HAP-1 (cell line): Measurements from ENCODE around the gene SLC6A18.

Source experiments
- DNase-seq, 2 experiments: peaks; one replicate each; pipeline ENCODE4 v3.0.0-alpha.2; 2016 to 2020; ENCODE audit warnings: low spot score in 2 of 2
- H3K27me3 ChIP-seq: fragments of 250-450 bp; sonication (Bioruptor Pico); 2 replicates; pipeline ENCODE4 v1.5.1; 2020; ENCODE audit warnings: low read depth, mild to moderate bottlenecking, moderate library complexity
- H3K36me3 ChIP-seq: fragments of 250-450 bp; sonication (Bioruptor Pico); replicated peaks from 2 replicates; pipeline ENCODE4 v1.5.1; 2020; ENCODE audit warnings: mild to moderate bottlenecking
- H3K4me1 ChIP-seq: fragments of 250-450 bp; sonication (Bioruptor Pico); 2 replicates; pipeline ENCODE4 v1.5.1; 2020; ENCODE audit warnings: mild to moderate bottlenecking
- H3K4me3 ChIP-seq: fragments of 250-450 bp; sonication (Bioruptor Pico); 2 replicates; pipeline ENCODE4 v1.5.1; 2020; ENCODE audit warnings: mild to moderate bottlenecking, moderate library complexity
- H3K9me3 ChIP-seq: fragments of 250-450 bp; sonication (Bioruptor Pico); 2 replicates; pipeline ENCODE4 v1.5.1; 2020; ENCODE audit warnings: mild to moderate bottlenecking, moderate library complexity
- in situ Hi-C: fragments of 300-500 bp; cut with MboI; formaldehyde crosslinking; loops from 3 replicates; pipeline ENCODE4 v1.14.3; 2020; ENCODE audit warnings: low sequenced_read_pairs, inconsistent platforms, mixed read lengths

SLC6A18 gene

GRCh38 chr5:1230551-1230950 is 5.4 kb downstream of the SLC6A18 start:
- Histone ChIP-seq H3K27me3 (peaks cover 15% of the 10 kb centered on the region), H3K4me1 (no peaks in the 10 kb centered on the region), H3K36me3 (no peaks in the 10 kb centered on the region), H3K9me3 (no peaks in the 10 kb centered on the region; the same call in 1 of the 2 replicates), H3K4me3 (no peak overlapping the region)
- no peak for DNase-seq
- in situ Hi-C loops: no loop called here

- H3K36me3 ChIP-seq: no peaks in the 10 kb centered on the region
- in situ Hi-C loops: no loop called here
- DNase-seq: no peak
- no peaks in the 10 kb centered on the region for H3K4me1 ChIP-seq
- no peak overlapping the region for H3K4me3 ChIP-seq
- peaks cover 4% of the 10 kb centered on the region; the same call in 1 of the 2 replicates for H3K9me3 ChIP-seq
- H3K27me3 ChIP-seq: peaks cover 15% of the 10 kb centered on the region
These were observed 6.2 kb downstream of the SLC6A18 start for GRCh38 chr5:1231354-1231905.

GRCh38 chr5:1232780-1233179 is 7.6 kb downstream of the SLC6A18 start:
- Histone ChIP-seq H3K36me3 (no peaks in the 10 kb centered on the region), H3K4me3 (no peak overlapping the region), H3K9me3 (peaks cover 4% of the 10 kb centered on the region; the same call in 1 of the 2 replicates), H3K4me1 (no peaks in the 10 kb centered on the region), H3K27me3 (peaks cover 10% of the 10 kb centered on the region)
- DNase-seq: no peak
- in situ Hi-C loops: no loop called here

GRCh38 chr5:1235379-1235778 is 10.2 kb downstream of the SLC6A18 start:
- DNase-seq: no peak
- peaks cover 4% of the 10 kb centered on the region; the same call in 1 of the 2 replicates for H3K9me3 ChIP-seq
- no peaks in the 10 kb centered on the region for H3K4me1 ChIP-seq
- in situ Hi-C loops: no loop called here
- no peak overlapping the region for H3K4me3 ChIP-seq
- H3K36me3 ChIP-seq: no peaks in the 10 kb centered on the region
- H3K27me3 ChIP-seq: no peaks in the 10 kb centered on the region; the same call in 1 of the 2 replicates

GRCh38 chr5:1235838-1236237 is 10.7 kb downstream of the SLC6A18 start:
- in situ Hi-C loops: no loop called here

GRCh38 chr5:1239505-1240251 is 14.5 kb downstream of the SLC6A18 start:
- H3K4me1 ChIP-seq: no peaks in the 10 kb centered on the region
- H3K9me3 ChIP-seq: peaks cover 4% of the 10 kb centered on the region; the same call in 1 of the 2 replicates
- in situ Hi-C loops: no loop called here
- no peak overlapping the region for H3K4me3 ChIP-seq
- H3K36me3 ChIP-seq: no peaks in the 10 kb centered on the region
- DNase-seq: no peak
- peaks cover 13% of the 10 kb centered on the region for H3K27me3 ChIP-seq

More at GRCh38 chr5:1235838-1236237, 10.7 kb downstream of the SLC6A18 start:
- Histone ChIP-seq H3K27me3 (peaks cover 3% of the 10 kb centered on the region), H3K4me3 (no peak overlapping the region), H3K9me3 (peaks cover 4% of the 10 kb centered on the region; the same call in 1 of the 2 replicates), H3K36me3 (no peaks in the 10 kb centered on the region), H3K4me1 (no peaks in the 10 kb centered on the region)
- no peak for DNase-seq

- no peaks in the 10 kb centered on the region for H3K4me1 ChIP-seq
- peaks cover 3% of the 10 kb centered on the region; the same call in 1 of the 2 replicates for H3K9me3 ChIP-seq
- H3K27me3 ChIP-seq: peaks cover 16% of the 10 kb centered on the region
- H3K4me3 ChIP-seq: no peak overlapping the region
- in situ Hi-C loops: no loop called here
- no peaks in the 10 kb centered on the region for H3K36me3 ChIP-seq
- no peak for DNase-seq
These were observed 15.5 kb downstream of the SLC6A18 start for GRCh38 chr5:1240496-1241260.

GRCh38 chr5:1241509-1242080 is 16.4 kb downstream of the SLC6A18 start:
- H3K9me3 ChIP-seq: no peaks in the 10 kb centered on the region
- no peaks in the 10 kb centered on the region for H3K4me1 ChIP-seq
- in situ Hi-C loops: no loop called here
- DNase-seq: no peak
- H3K36me3 ChIP-seq: no peaks in the 10 kb centered on the region
- H3K27me3 ChIP-seq: peaks cover 16% of the 10 kb centered on the region
- no peak overlapping the region for H3K4me3 ChIP-seq

GRCh38 chr5:1242733-1243486 is 17.7 kb downstream of the SLC6A18 start:
- no peaks in the 10 kb centered on the region for H3K4me1 ChIP-seq
- H3K27me3 ChIP-seq: peaks cover 16% of the 10 kb centered on the region
- H3K4me3 ChIP-seq: no peak overlapping the region
- no peak for DNase-seq
- H3K36me3 ChIP-seq: no peaks in the 10 kb centered on the region
- in situ Hi-C loops: no loop called here
- H3K9me3 ChIP-seq: no peaks in the 10 kb centered on the region

GRCh38 chr5:1243487-1244130 is 18.4 kb downstream of the SLC6A18 start:
- no peaks in the 10 kb centered on the region for H3K4me1 ChIP-seq
- no peaks in the 10 kb centered on the region for H3K36me3 ChIP-seq
- no peaks in the 10 kb centered on the region for H3K9me3 ChIP-seq
- no peak overlapping the region for H3K4me3 ChIP-seq
- H3K27me3 ChIP-seq: peaks cover 16% of the 10 kb centered on the region
- in situ Hi-C loops: no loop called here
- no peak for DNase-seq

GRCh38 chr5:1244255-1244654 is 19.1 kb downstream of the SLC6A18 start:
- in situ Hi-C loops: no loop called here
- Histone ChIP-seq H3K9me3 (no peaks in the 10 kb centered on the region), H3K4me1 (no peaks in the 10 kb centered on the region), H3K4me3 (no peak overlapping the region), H3K27me3 (peaks cover 16% of the 10 kb centered on the region), H3K36me3 (no peaks in the 10 kb centered on the region)
- no peak for DNase-seq

- H3K27me3 ChIP-seq: peaks cover 16% of the 10 kb centered on the region
- in situ Hi-C loops: no loop called here
- no peak for DNase-seq
These were observed 19.8 kb downstream of the SLC6A18 start for GRCh38 chr5:1244976-1245375.

More at GRCh38 chr5:1244976-1245375, 19.8 kb downstream of the SLC6A18 start:
- Histone ChIP-seq H3K36me3 (no peaks in the 10 kb centered on the region), H3K4me3 (no peak overlapping the region), H3K9me3 (no peaks in the 10 kb centered on the region), H3K4me1 (no peaks in the 10 kb centered on the region)
